ENCODE data around the gene NUP160.
"Not testable (repeated sequence)": the region's sequence is repeated elsewhere in the genome, so short reads cannot be mapped to it uniquely, and the experiment has no call there.

- TF ChIP-seq, protein P1, sequence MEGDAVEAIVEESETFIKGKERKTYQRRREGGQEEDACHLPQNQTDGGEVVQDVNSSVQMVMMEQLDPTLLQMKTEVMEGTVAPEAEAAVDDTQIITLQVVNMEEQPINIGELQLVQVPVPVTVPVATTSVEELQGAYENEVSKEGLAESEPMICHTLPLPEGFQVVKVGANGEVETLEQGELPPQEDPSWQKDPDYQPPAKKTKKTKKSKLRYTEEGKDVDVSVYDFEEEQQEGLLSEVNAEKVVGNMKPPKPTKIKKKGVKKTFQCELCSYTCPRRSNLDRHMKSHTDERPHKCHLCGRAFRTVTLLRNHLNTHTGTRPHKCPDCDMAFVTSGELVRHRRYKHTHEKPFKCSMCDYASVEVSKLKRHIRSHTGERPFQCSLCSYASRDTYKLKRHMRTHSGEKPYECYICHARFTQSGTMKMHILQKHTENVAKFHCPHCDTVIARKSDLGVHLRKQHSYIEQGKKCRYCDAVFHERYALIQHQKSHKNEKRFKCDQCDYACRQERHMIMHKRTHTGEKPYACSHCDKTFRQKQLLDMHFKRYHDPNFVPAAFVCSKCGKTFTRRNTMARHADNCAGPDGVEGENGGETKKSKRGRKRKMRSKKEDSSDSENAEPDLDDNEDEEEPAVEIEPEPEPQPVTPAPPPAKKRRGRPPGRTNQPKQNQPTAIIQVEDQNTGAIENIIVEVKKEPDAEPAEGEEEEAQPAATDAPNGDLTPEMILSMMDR (IDR thresholded peaks at IDR 0.05), result not testable (repeated sequence)
- TF ChIP-seq POLR2A (IDR thresholded peaks at IDR 0.05), result not testable (repeated sequence)
These were observed 44.6 kb upstream of the NUP160 start for GRCh38 chr11:47892546-47893276.

All from vagina (tissue), 2 donors.